H9 (cell line): ENCODE data around the gene WFS1. TPM values are rescaled to one million over a fixed set of nuclear protein-coding genes. Genes with fewer than 3 reads are reported as not detected.
A peak's percentile ranks its signal among the peaks of the same experiment; 100 is the strongest.

Experiments used
- DNase-seq: peaks from one replicate; pipeline ENCODE4 v3.0.0-alpha.2; 2017
- H2AFZ ChIP-seq: one replicate; pipeline ENCODE4 v1.6.1; 2013; ENCODE audit warnings: mild to moderate bottlenecking, low read length, control low read depth, moderate library complexity
- H2AK5ac ChIP-seq: 2 replicates; pipeline ENCODE4 v1.6.1; 2013; ENCODE audit warnings: low read length, control low read depth, mixed read lengths; ENCODE audit not compliant: insufficient read length
- H2BK120ac ChIP-seq: one replicate; pipeline ENCODE4 v1.6.1; 2013; ENCODE audit warnings: low read depth, mild to moderate bottlenecking, low read length, control low read depth, inconsistent platforms; ENCODE audit not compliant: poor library complexity, severe bottlenecking
- H2BK12ac ChIP-seq: 2 replicates; pipeline ENCODE4 v1.6.1; 2013; ENCODE audit warnings: low read length, control low read depth, mixed read lengths, low read depth; ENCODE audit not compliant: insufficient read length
- H2BK15ac ChIP-seq: 2 replicates; pipeline ENCODE4 v1.6.1; 2013; ENCODE audit warnings: low read depth, low read length, control low read depth
- H2BK20ac ChIP-seq: one replicate; pipeline ENCODE4 v1.6.1; 2013; ENCODE audit warnings: low read depth, mild to moderate bottlenecking, low read length, control low read depth, inconsistent platforms; ENCODE audit not compliant: poor library complexity, severe bottlenecking
- H2BK5ac ChIP-seq: 2 replicates; pipeline ENCODE4 v1.6.1; 2013; ENCODE audit warnings: low read length, control low read depth, mixed read lengths; ENCODE audit not compliant: insufficient read length
- H3K14ac ChIP-seq: 2 replicates; pipeline ENCODE4 v1.6.1; 2013; ENCODE audit warnings: low read length, control low read depth; ENCODE audit not compliant: insufficient read depth
- H3K18ac ChIP-seq: 2 replicates; pipeline ENCODE4 v1.6.1; 2013; ENCODE audit warnings: low read depth, mild to moderate bottlenecking, mixed read lengths, low read length, control low read depth; ENCODE audit not compliant: insufficient read length
- H3K23ac ChIP-seq: 2 replicates; pipeline ENCODE4 v1.6.1; 2013; ENCODE audit warnings: low read length, control low read depth, mixed read lengths, low read depth; ENCODE audit not compliant: insufficient read length
- H3K23me2 ChIP-seq: 2 replicates; pipeline ENCODE4 v1.6.1; 2013; ENCODE audit warnings: low read depth, mild to moderate bottlenecking, mixed read lengths, low read length, control low read depth; ENCODE audit not compliant: insufficient read length, poor library complexity, severe bottlenecking
- H3K27ac ChIP-seq: 2 replicates; pipeline ENCODE4 v1.5.1; 2013; ENCODE audit warnings: low read length, control low read depth, mixed read lengths, low read depth; ENCODE audit not compliant: insufficient read length
- H3K27me3 ChIP-seq: 2 replicates; pipeline ENCODE4 v1.6.1; 2013; ENCODE audit warnings: low read length, control low read depth, inconsistent platforms; ENCODE audit not compliant: insufficient read depth
- H3K4ac ChIP-seq: 2 replicates; pipeline ENCODE4 v1.6.1; 2013; ENCODE audit warnings: low read depth, mild to moderate bottlenecking, control low read depth, inconsistent platforms, low read length, moderate library complexity
- H3K4me1 ChIP-seq: 2 replicates; pipeline ENCODE4 v1.6.1; 2013; ENCODE audit warnings: low read length, control low read depth, inconsistent platforms; ENCODE audit not compliant: insufficient read depth
- H3K4me2 ChIP-seq: 2 replicates; pipeline ENCODE4 v1.6.1; 2013; ENCODE audit warnings: low read length, control low read depth, mixed read lengths; ENCODE audit not compliant: insufficient read length, insufficient read depth
- H3K56ac ChIP-seq: 2 replicates; pipeline ENCODE4 v1.6.1; 2013; ENCODE audit warnings: low read depth, mild to moderate bottlenecking, mixed read lengths, low read length, control low read depth; ENCODE audit not compliant: insufficient read length
- H3K79me1 ChIP-seq: 2 replicates; pipeline ENCODE4 v1.6.1; 2013; ENCODE audit warnings: low read depth, mild to moderate bottlenecking, moderate library complexity, low read length, control low read depth, inconsistent platforms; ENCODE audit not compliant: insufficient read depth, poor library complexity, severe bottlenecking
- H3K79me2 ChIP-seq: 2 replicates; pipeline ENCODE4 v1.6.1; 2013; ENCODE audit warnings: low read length, control low read depth, inconsistent platforms; ENCODE audit not compliant: insufficient read depth
- H3K9ac ChIP-seq: 2 replicates; pipeline ENCODE4 v1.6.1; 2013; ENCODE audit warnings: low read length, control low read depth, mixed read lengths; ENCODE audit not compliant: insufficient read length; ENCODE audit errors: extremely low read depth
- H3K9me3 ChIP-seq: one replicate; pipeline ENCODE4 v1.6.1; 2013; ENCODE audit warnings: low read depth, low read length, inconsistent platforms; ENCODE audit not compliant: control insufficient read depth
- H3T11ph ChIP-seq: one replicate; pipeline ENCODE4 v1.6.1; 2013; ENCODE audit warnings: mild to moderate bottlenecking, low read length, control low read depth, inconsistent platforms
- H4K20me1 ChIP-seq: one replicate; pipeline ENCODE4 v1.6.1; 2013; ENCODE audit not compliant: control insufficient read depth, insufficient read length, insufficient read depth
- H4K5ac ChIP-seq: 2 replicates; pipeline ENCODE4 v1.6.1; 2013; ENCODE audit warnings: low read depth, mild to moderate bottlenecking, mixed read lengths, low read length, control low read depth; ENCODE audit not compliant: insufficient read length
- H4K8ac ChIP-seq: replicated peaks from 2 replicates; pipeline ENCODE4 v1.6.1; 2013; ENCODE audit warnings: low read length, control low read depth, mixed read lengths, low read depth; ENCODE audit not compliant: insufficient read length
- H4K91ac ChIP-seq: 2 replicates; pipeline ENCODE4 v1.6.1; 2013; ENCODE audit warnings: low read depth, mild to moderate bottlenecking, moderate library complexity, mixed read lengths, low read length, control low read depth; ENCODE audit not compliant: insufficient read length
- H3K27ac Mint-ChIP-seq, 3 experiments: 2 replicates in 2 of 3; 3 replicates in 1 of 3; pipeline ENCODE4 v1.8.0; 2020 to 2021; ENCODE audit warnings: mixed read lengths in 3 of 3, mild to moderate bottlenecking in 1 of 3, moderate library complexity in 1 of 3
- H3K27me3 Mint-ChIP-seq: 2 replicates; pipeline ENCODE4 v1.8.0; 2021; ENCODE audit warnings: low read depth, mild to moderate bottlenecking, moderate library complexity, mixed read lengths
- H3K36me3 Mint-ChIP-seq, 3 experiments: 2 replicates in 2 of 3; 3 replicates in 1 of 3; pipeline ENCODE4 v1.8.0; 2020 to 2021; ENCODE audit warnings: low read depth in 3 of 3, mixed read lengths in 3 of 3; ENCODE audit not compliant: insufficient read depth in 1 of 3
- H3K4me1 Mint-ChIP-seq, 2 experiments: 2 replicates each; pipeline ENCODE4 v1.8.0; 2020; ENCODE audit warnings: mixed read lengths in 2 of 2
- H3K4me3 Mint-ChIP-seq, 2 experiments: 2 replicates in 1 of 2; 3 replicates in 1 of 2; pipeline ENCODE4 v1.8.0; 2020 to 2021; ENCODE audit warnings: mild to moderate bottlenecking in 2 of 2, mixed read lengths in 2 of 2, moderate library complexity in 1 of 2
- H3K9me3 Mint-ChIP-seq, 2 experiments: 2 replicates in 1 of 2; 3 replicates in 1 of 2; pipeline ENCODE4 v1.8.0; 2020; ENCODE audit warnings: mild to moderate bottlenecking in 2 of 2, mixed read lengths in 2 of 2, moderate library complexity in 1 of 2
- WGBS: extraction: QIAGEN DNeasy Blood & Tissue Kit; methylation state at CpG from one replicate; pipeline ENCODE4 v1.1.7; 2013; ENCODE audit warnings: missing lambda C conversion rate, low lambda C conversion rate, mixed read lengths; ENCODE audit not compliant: insufficient read length; ENCODE audit errors: extremely low coverage; 5-methylcytosine and 5-hydroxymethylcytosine counted together
- total RNA-seq: library from RNA; stranded (reverse); gene quantifications from 2 replicates; pipeline ENCODE4 v1.2.1, GENCODE V29; 2021
- TF ChIP-seq, protein P1 (sequence below): fragments of 200-600 bp; sonication (generic); conservative IDR thresholded peaks from 3 replicates; pipeline ENCODE4 v1.8.0; 2021; ENCODE audit warnings: antibody characterized with exemption, mild to moderate bottlenecking

WFS1 gene
- total RNA-seq, 1 experiment from 2014 or later, result 18.9 TPM

DNA sequence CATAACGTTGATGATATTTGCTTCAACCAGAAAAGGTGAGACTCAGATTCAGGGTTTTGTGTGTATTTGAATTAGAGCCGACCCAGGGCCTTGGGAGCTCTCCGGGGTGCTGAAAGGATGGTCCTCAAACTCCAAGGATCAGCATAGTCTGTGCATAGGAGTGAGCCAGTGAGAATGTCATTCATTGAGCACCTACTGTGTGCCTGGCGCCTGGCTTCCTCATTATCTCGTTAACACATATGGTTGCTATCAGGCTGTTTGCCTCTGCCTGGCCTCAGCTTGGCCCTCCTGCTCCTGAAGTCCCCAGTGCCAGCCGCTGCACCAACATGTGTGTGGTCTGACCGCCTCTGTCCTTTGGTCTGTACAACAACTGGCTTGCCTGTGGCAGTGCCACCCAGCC, 44.2 kb upstream of the WFS1 start:
- no peaks in the 10 kb centered on the region for H4K20me1 ChIP-seq
- no peak overlapping the region for H3T11ph ChIP-seq
- H3K27me3 ChIP-seq, result peaks cover 3% of the 10 kb centered on the region; the same call in 1 of the 2 replicates
- Mint-ChIP-seq H3K9me3 (peaks cover 0 to 3% of the 10 kb centered on the region in 2 experiments; a peak in 2 of 5 replicates), H3K27me3 (peaks cover 22% of the 10 kb centered on the region), H3K4me1 (peaks cover 8 to 32% of the 10 kb centered on the region in 2 experiments; a peak in 3 of 4 replicates), H3K4me3 (no peak overlapping the region), H3K27ac (no peak overlapping the region), H3K36me3 (no peaks in the 10 kb centered on the region)
- H4K5ac ChIP-seq, result no peak overlapping the region
- H4K91ac ChIP-seq, result no peak overlapping the region
- H3K9ac ChIP-seq, result no peak overlapping the region
- no peak overlapping the region for H3K14ac ChIP-seq
- DNase-seq, result peak; percentile 62
- H4K8ac ChIP-seq, result no peak overlapping the region
- no peaks in the 10 kb centered on the region for H3K23me2 ChIP-seq
- TF ChIP-seq, protein P1, sequence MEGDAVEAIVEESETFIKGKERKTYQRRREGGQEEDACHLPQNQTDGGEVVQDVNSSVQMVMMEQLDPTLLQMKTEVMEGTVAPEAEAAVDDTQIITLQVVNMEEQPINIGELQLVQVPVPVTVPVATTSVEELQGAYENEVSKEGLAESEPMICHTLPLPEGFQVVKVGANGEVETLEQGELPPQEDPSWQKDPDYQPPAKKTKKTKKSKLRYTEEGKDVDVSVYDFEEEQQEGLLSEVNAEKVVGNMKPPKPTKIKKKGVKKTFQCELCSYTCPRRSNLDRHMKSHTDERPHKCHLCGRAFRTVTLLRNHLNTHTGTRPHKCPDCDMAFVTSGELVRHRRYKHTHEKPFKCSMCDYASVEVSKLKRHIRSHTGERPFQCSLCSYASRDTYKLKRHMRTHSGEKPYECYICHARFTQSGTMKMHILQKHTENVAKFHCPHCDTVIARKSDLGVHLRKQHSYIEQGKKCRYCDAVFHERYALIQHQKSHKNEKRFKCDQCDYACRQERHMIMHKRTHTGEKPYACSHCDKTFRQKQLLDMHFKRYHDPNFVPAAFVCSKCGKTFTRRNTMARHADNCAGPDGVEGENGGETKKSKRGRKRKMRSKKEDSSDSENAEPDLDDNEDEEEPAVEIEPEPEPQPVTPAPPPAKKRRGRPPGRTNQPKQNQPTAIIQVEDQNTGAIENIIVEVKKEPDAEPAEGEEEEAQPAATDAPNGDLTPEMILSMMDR, result no peak
- H2BK5ac ChIP-seq, result no peak overlapping the region
- H2BK12ac ChIP-seq, result no peak overlapping the region
- no peak overlapping the region for H3K4me2 ChIP-seq
- no CpG with 5 or more reads among the region's 7 CpGs for WGBS
- H2AK5ac ChIP-seq, result no peak overlapping the region
- no peak overlapping the region for H3K23ac ChIP-seq
- H3K9me3 ChIP-seq, result no peaks in the 10 kb centered on the region
- H3K79me2 ChIP-seq, result no peaks in the 10 kb centered on the region
- H3K56ac ChIP-seq, result no peak overlapping the region
- H3K18ac ChIP-seq, result no peak overlapping the region
- H2AFZ ChIP-seq, result no peak overlapping the region
- H3K4me1 ChIP-seq, result no peaks in the 10 kb centered on the region
- no peak overlapping the region for H3K27ac ChIP-seq
- no peak overlapping the region for H2BK20ac ChIP-seq
- no peak overlapping the region for H3K4ac ChIP-seq
- H2BK15ac ChIP-seq, result no peak overlapping the region
- H2BK120ac ChIP-seq, result no peak overlapping the region
- H3K79me1 ChIP-seq, result no peaks in the 10 kb centered on the region
